ENCODE data around the gene ASIC4. TPM values are rescaled to one million over a fixed set of nuclear protein-coding genes. Genes with fewer than 3 reads are reported as not detected.

ASIC4 gene
- total and polyA plus RNA-seq, 2 of the 13 experiments (the other 11 are each of a cell fraction or from before 2014, with no cell fraction given) = 0.03 TPM; not detected in 1

GRCh38 chr2:219536425-219536824, 22.1 kb downstream of the ASIC4 start:
- BruUV-seq (replicated peaks) = no TSS peak
- Histone ChIP-seq H3K9me3 (ENCODE audit: low read length) (no peaks in the 10 kb centered on the region), H3K4me2 (ENCODE audit: low read depth, low read length) (peak overlapping the region; percentile 51; the same call in 1 of the 2 replicates), H3K9ac (ENCODE audit: insufficient read depth, low read depth, low read length) (no peak overlapping the region), H3K36me3 (replicated peaks in 1 of 2; ENCODE audit: control insufficient read depth in 1 of 2, insufficient read depth in 2 of 2, low read length in 2 of 2) (peaks cover 15 to 25% of the 10 kb centered on the region in 2 experiments), H3K4me3 (replicated peaks in 1 of 3; ENCODE audit: insufficient read depth in 1 of 3, low read depth in 2 of 3, low read length in 3 of 3) (no peak overlapping the region), H4K20me1 (ENCODE audit: insufficient read depth, low read length) (peaks cover 32% of the 10 kb centered on the region), H3K79me2 (ENCODE audit: insufficient read depth, low read length) (peaks cover 7% of the 10 kb centered on the region), H3K27ac (ENCODE audit: extremely low read length, insufficient read depth, low read length) (no peak overlapping the region), H3K27me3 (ENCODE audit: control insufficient read depth in 1 of 2, insufficient read depth in 2 of 2, low read length in 2 of 2) (peaks cover 8 to 53% of the 10 kb centered on the region in 2 experiments; a peak in 4 of 5 replicates), H3K4me1 (ENCODE audit: insufficient read depth, low read length) (peaks cover 32% of the 10 kb centered on the region), H2AFZ (ENCODE audit: low read length) (no peak overlapping the region)
- ChIA-PET POLR2A (interaction anchor here (1.5 kb wide), 1 partner anchor 38 kb away, joined by 9 read pairs; the partner anchor contains the start of gene GMPPA), CTCF (ENCODE audit: low intra/inter-chr PET ratio, low total read pairs) (no interaction called here)
- WGBS (ENCODE audit: low lambda C conversion rate) = 55% methylated on average over 16 of the region's 16 CpGs
- no peak for FAIRE-seq
- peak; percentile 3 for ATAC-seq
- intact Hi-C loops (cut with micrococcal nuclease; ENCODE audit: unreplicated experiment) (loop anchor here (10.0 kb wide), 1 partner anchor 242 kb away; no protein-coding TSS in a partner anchor), in situ Hi-C loops (cut with HindIII; ENCODE audit: extremely low pct_ligation_motif_present, low pct_unique_long_range_greater_than_20kb) (no loop called here)
- DNase-seq (ENCODE audit: low spot score) = no peak
- TF ChIP-seq UBTF (CRISPR knock-in tag; IDR thresholded peaks at IDR 0.05) (0 out of 2 replicates have a peak, but pooled peaks have one; percentile 10), FUBP1 (CRISPR knock-in tag; IDR thresholded peaks at IDR 0.05; ENCODE audit: borderline replicate concordance) (no peak), ZBTB2 (CRISPR knock-in tag; IDR thresholded peaks at IDR 0.05; ENCODE audit: low read depth) (no peak)

All from HepG2 (cell line).